ENCODE results near the gene CTCF.
A peak's percentile ranks its signal among the peaks of the same experiment; 100 is the strongest.

CTCF gene

DNA sequence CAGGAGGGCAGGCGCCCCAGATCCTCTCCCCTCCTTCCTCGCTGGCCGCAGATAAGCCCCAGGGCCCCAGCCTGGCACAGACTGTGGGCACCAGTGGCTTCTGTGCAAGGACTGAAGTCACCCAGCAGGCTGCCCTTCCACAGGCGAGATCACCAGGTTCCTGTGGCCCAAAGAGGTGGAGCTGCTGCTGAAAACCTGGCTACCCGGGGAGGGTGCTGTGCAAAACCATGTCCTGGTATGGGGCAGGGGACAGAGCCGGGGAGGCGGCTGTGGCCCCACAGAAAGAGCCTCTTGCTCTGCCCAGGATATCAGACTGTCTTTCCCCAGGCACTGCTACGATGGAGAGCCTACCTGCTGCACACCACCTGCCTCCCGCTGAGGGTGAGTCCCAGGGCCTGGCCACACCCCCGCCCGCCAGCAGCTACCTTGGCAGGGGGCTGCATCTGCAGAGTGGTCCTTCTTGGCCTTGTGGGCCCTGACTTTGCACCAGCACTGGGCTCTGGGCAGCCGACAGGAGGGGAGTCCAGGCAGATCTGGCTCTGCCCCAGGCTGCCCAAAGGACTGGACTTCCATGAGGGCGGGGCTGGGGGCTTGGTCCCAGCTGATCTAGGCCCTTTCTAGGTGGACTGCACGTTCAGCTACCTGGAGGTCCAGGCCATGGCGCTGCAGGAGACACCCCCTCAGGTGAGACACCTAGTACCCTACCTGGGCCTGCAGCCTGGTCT, 83.2 kb downstream of the CTCF start:
- no peak overlapping the region for H3K4me3 ChIP-seq (ENCODE audit: low read length)
- no peak for DNase-seq

DNA sequence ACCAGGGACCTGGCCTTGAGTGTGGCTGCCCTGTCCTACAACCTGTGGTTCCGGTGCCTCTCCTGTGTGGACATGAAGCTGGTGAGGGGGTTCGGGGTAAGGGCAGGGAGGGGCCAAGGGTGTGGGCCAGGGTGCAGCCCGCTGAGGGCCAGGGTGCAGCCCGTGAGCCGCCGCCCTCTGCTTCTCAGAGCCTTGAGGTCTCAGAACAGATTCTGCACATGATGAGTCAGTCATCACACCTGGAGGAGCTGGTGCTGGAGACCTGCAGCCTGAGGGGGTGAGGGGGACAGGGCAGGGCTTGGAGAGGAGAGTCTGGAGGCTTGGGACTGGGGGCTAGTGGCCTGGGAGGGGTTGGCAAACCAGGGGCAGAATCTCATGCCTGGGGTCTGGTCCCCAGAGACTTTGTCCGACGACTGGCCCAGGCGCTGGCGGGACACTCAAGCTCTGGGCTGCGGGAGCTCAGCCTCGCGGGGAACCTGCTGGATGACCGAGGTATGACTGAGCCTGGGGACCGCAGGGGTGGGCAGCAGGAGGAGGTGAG, 84.9 kb downstream of the CTCF start:
- DNase-seq: no peak
- no peak overlapping the region for H3K56ac ChIP-seq (ENCODE audit: low read length)
- no peak overlapping the region for H3K27ac ChIP-seq (ENCODE audit: low read depth, low read length)
- no peaks in the 10 kb centered on the region for H3K27me3 ChIP-seq (ENCODE audit: insufficient read depth, low read length, poor library complexity)
- H3K4ac ChIP-seq (ENCODE audit: low read depth, low read length): no peak overlapping the region
- no CpG with 5 or more reads among the region's 15 CpGs for WGBS (ENCODE audit: extremely low coverage, insufficient coverage, low lambda C conversion rate)
- no peak overlapping the region for H4K5ac ChIP-seq (ENCODE audit: low read length)
- no peak overlapping the region for H2BK120ac ChIP-seq (ENCODE audit: low read depth, low read length)
- H3K23ac ChIP-seq (ENCODE audit: low read length): no peak overlapping the region
- no peak overlapping the region for H4K8ac ChIP-seq (ENCODE audit: low read depth, low read length)
- no peak overlapping the region for H3K9ac ChIP-seq (ENCODE audit: low read length)
- no peak overlapping the region for H3K4me2 ChIP-seq (ENCODE audit: low read length)
- no peak overlapping the region for H3K4me3 ChIP-seq (ENCODE audit: low read length)
- H2BK15ac ChIP-seq (replicated peaks; ENCODE audit: low read depth): no peak overlapping the region
- no peak overlapping the region for H2BK5ac ChIP-seq (ENCODE audit: low read length)
- peaks cover 2% of the 10 kb centered on the region for H3K4me1 ChIP-seq (ENCODE audit: control insufficient read depth, low read depth, low read length)
- H3K36me3 ChIP-seq (ENCODE audit: control insufficient read depth, insufficient read depth, low read length): no peaks in the 10 kb centered on the region
- H2AK5ac ChIP-seq (ENCODE audit: low read length): no peak overlapping the region
- H3K79me2 ChIP-seq (ENCODE audit: control insufficient read depth, insufficient read depth, low read length): no peaks in the 10 kb centered on the region
- no peak overlapping the region for H3K18ac ChIP-seq (ENCODE audit: low read length)
- H3K79me1 ChIP-seq (ENCODE audit: low read length): no peaks in the 10 kb centered on the region

More for the DNA sequence above, 83.2 kb downstream of the CTCF start:
- no peak overlapping the region for H2BK120ac ChIP-seq (ENCODE audit: low read depth, low read length)
- H3K79me1 ChIP-seq (ENCODE audit: low read length): no peaks in the 10 kb centered on the region
- no peak overlapping the region for H2BK15ac ChIP-seq (replicated peaks; ENCODE audit: low read depth)
- peaks cover 2% of the 10 kb centered on the region for H3K4me1 ChIP-seq (ENCODE audit: control insufficient read depth, low read depth, low read length)
- no peak overlapping the region for H2AK5ac ChIP-seq (ENCODE audit: low read length)
- peak overlapping the region; percentile 10 for H3K9ac ChIP-seq (ENCODE audit: low read length)
- H3K4me2 ChIP-seq (ENCODE audit: low read length): no peak overlapping the region
- no peak overlapping the region for H3K4ac ChIP-seq (ENCODE audit: low read depth, low read length)
- WGBS (ENCODE audit: extremely low coverage, insufficient coverage, low lambda C conversion rate): no CpG with 5 or more reads among the region's 15 CpGs
- no peak overlapping the region for H3K56ac ChIP-seq (ENCODE audit: low read length)
- H4K5ac ChIP-seq (ENCODE audit: low read length): no peak overlapping the region
- H4K8ac ChIP-seq (ENCODE audit: low read depth, low read length): no peak overlapping the region
- no peak overlapping the region for H3K23ac ChIP-seq (ENCODE audit: low read length)
- no peaks in the 10 kb centered on the region for H3K36me3 ChIP-seq (ENCODE audit: control insufficient read depth, insufficient read depth, low read length)
- H3K27ac ChIP-seq (ENCODE audit: low read depth, low read length): no peak overlapping the region
- H3K18ac ChIP-seq (ENCODE audit: low read length): no peak overlapping the region
- H2BK5ac ChIP-seq (ENCODE audit: low read length): no peak overlapping the region
- no peaks in the 10 kb centered on the region for H3K27me3 ChIP-seq (ENCODE audit: insufficient read depth, low read length, poor library complexity)
- H3K79me2 ChIP-seq (ENCODE audit: control insufficient read depth, insufficient read depth, low read length): no peaks in the 10 kb centered on the region

DNA sequence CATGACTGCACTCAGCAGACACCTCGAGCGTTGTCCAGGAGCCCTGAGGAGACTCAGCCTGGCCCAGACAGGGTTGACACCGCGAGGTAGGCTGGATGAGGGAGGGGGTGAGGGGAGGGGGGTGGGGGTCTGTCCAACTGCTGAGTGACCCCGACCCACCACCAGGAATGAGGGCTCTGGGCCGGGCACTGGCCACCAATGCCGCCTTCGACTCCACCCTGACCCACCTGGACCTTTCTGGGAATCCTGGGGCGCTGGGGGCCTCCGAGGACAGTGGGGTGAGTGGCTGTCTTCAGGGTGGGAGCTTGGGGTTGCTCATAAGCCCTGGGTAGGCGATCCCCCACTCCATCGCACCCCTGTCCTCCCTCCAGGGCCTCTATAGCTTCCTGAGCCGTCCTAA, 85.4 kb downstream of the CTCF start:
- H3K18ac ChIP-seq (ENCODE audit: low read length): no peak overlapping the region
- peaks cover 2% of the 10 kb centered on the region for H3K4me1 ChIP-seq (ENCODE audit: control insufficient read depth, low read depth, low read length)
- no peaks in the 10 kb centered on the region for H3K79me1 ChIP-seq (ENCODE audit: low read length)
- no peaks in the 10 kb centered on the region for H3K79me2 ChIP-seq (ENCODE audit: control insufficient read depth, insufficient read depth, low read length)
- H2BK120ac ChIP-seq (ENCODE audit: low read depth, low read length): no peak overlapping the region
- H3K4me2 ChIP-seq (ENCODE audit: low read length): no peak overlapping the region
- H3K9ac ChIP-seq (ENCODE audit: low read length): no peak overlapping the region
- no peak overlapping the region for H3K4ac ChIP-seq (ENCODE audit: low read depth, low read length)
- H4K8ac ChIP-seq (ENCODE audit: low read depth, low read length): no peak overlapping the region
- no peak overlapping the region for H3K23ac ChIP-seq (ENCODE audit: low read length)
- no peak overlapping the region for H2BK15ac ChIP-seq (replicated peaks; ENCODE audit: low read depth)
- no peak overlapping the region for H3K4me3 ChIP-seq (ENCODE audit: low read length)
- H4K5ac ChIP-seq (ENCODE audit: low read length): no peak overlapping the region
- no peak overlapping the region for H3K27ac ChIP-seq (ENCODE audit: low read depth, low read length)
- H3K36me3 ChIP-seq (ENCODE audit: control insufficient read depth, insufficient read depth, low read length): no peaks in the 10 kb centered on the region
- H3K27me3 ChIP-seq (ENCODE audit: insufficient read depth, low read length, poor library complexity): no peaks in the 10 kb centered on the region
- no peak overlapping the region for H2BK5ac ChIP-seq (ENCODE audit: low read length)
- DNase-seq: no peak
- WGBS (ENCODE audit: extremely low coverage, insufficient coverage, low lambda C conversion rate): no CpG with 5 or more reads among the region's 13 CpGs
- H2AK5ac ChIP-seq (ENCODE audit: low read length): no peak overlapping the region
- H3K56ac ChIP-seq (ENCODE audit: low read length): no peak overlapping the region

DNA sequence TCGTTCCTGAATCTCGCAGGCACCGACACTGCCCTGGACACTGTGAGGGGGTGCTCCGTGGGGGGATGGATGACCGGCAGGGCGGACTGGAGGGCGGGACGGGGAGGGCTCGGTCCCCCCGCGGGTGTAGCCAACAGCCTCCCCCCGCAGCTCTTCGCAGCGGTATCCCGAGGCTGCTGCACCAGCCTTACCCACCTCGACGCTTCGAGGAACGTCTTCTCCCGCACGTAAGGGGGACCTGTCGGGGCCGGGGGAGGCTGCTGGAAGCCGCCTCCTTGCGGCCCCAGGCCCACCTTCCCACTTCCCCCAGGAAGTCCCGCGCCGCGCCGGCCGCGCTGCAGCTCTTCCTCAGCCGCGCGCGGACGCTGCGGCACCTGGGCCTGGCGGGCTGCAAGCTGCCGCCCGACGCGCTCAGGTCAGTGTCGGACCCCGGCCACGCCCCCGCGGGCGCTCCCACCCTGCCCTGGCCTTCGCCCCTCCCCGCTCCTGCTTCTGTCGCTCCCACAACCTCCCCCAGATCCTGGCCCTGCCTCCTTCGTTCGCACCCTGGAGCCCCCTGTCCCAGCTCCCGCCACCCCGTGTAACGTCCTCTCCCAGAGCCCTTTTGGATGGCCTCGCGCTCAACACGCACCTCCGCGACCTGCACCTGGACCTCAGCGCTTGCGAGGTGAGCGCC, 85.9 kb downstream of the CTCF start:
- no peaks in the 10 kb centered on the region for H3K79me1 ChIP-seq (ENCODE audit: low read length)
- no peak for DNase-seq
- no peak overlapping the region for H3K27ac ChIP-seq (ENCODE audit: low read depth, low read length)
- H4K5ac ChIP-seq (ENCODE audit: low read length): no peak overlapping the region
- H3K9ac ChIP-seq (ENCODE audit: low read length): no peak overlapping the region
- no peaks in the 10 kb centered on the region for H3K79me2 ChIP-seq (ENCODE audit: control insufficient read depth, insufficient read depth, low read length)
- H3K4me3 ChIP-seq (ENCODE audit: low read length): no peak overlapping the region
- H3K23ac ChIP-seq (ENCODE audit: low read length): no peak overlapping the region
- no peaks in the 10 kb centered on the region for H3K27me3 ChIP-seq (ENCODE audit: insufficient read depth, low read length, poor library complexity)
- no peak overlapping the region for H3K4ac ChIP-seq (ENCODE audit: low read depth, low read length)
- H2BK15ac ChIP-seq (replicated peaks; ENCODE audit: low read depth): no peak overlapping the region
- no peak overlapping the region for H3K18ac ChIP-seq (ENCODE audit: low read length)
- no CpG with 5 or more reads among the region's 65 CpGs for WGBS (ENCODE audit: extremely low coverage, insufficient coverage, low lambda C conversion rate)
- H2AK5ac ChIP-seq (ENCODE audit: low read length): no peak overlapping the region
- no peak overlapping the region for H2BK120ac ChIP-seq (ENCODE audit: low read depth, low read length)
- H3K4me1 ChIP-seq (ENCODE audit: control insufficient read depth, low read depth, low read length): peaks cover 2% of the 10 kb centered on the region
- no peak overlapping the region for H3K56ac ChIP-seq (ENCODE audit: low read length)
- H4K8ac ChIP-seq (ENCODE audit: low read depth, low read length): no peak overlapping the region
- no peaks in the 10 kb centered on the region for H3K36me3 ChIP-seq (ENCODE audit: control insufficient read depth, insufficient read depth, low read length)
- no peak overlapping the region for H3K4me2 ChIP-seq (ENCODE audit: low read length)
- H2BK5ac ChIP-seq (ENCODE audit: low read length): no peak overlapping the region

DNA sequence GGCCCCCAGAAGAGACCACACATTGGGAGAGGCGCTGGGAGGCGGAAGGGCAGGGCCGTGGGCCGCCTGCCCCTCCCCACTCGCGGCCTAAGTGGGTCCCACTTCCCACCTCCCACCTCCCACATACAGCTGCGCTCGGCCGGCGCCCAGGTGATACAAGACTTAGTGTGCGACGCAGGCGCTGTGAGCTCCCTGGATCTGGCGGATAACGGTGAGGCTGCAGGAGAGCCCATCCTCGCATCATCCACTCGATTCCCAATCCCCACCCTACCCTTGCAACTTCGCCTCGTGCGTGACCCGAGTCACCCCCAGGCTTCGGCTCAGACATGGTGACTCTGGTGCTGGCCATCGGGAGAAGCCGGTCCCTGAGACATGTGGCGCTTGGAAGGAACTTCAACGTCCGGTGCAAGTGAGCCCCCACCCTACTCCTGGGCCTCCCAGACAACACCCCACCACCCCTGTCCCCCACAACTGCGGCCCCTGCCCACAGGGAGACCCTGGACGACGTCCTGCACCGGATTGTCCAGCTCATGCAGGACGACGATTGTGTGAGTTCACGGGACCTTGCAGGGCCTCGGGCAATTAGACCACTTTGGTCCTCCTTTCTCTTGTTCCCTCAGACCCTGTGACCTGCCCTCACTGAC, 86.6 kb downstream of the CTCF start:
- no CpG with 5 or more reads among the region's 35 CpGs for WGBS (ENCODE audit: extremely low coverage, insufficient coverage, low lambda C conversion rate)
- H4K5ac ChIP-seq (ENCODE audit: low read length): no peak overlapping the region
- no peak overlapping the region for H3K4me3 ChIP-seq (ENCODE audit: low read length)
- H3K4me1 ChIP-seq (ENCODE audit: control insufficient read depth, low read depth, low read length): peaks cover 2% of the 10 kb centered on the region
- no peak for DNase-seq
- H3K4me2 ChIP-seq (ENCODE audit: low read length): peak overlapping the region; percentile 22
- H3K18ac ChIP-seq (ENCODE audit: low read length): no peak overlapping the region
- H3K27ac ChIP-seq (ENCODE audit: low read depth, low read length): no peak overlapping the region
- H3K79me2 ChIP-seq (ENCODE audit: control insufficient read depth, insufficient read depth, low read length): no peaks in the 10 kb centered on the region
- H3K27me3 ChIP-seq (ENCODE audit: insufficient read depth, low read length, poor library complexity): no peaks in the 10 kb centered on the region
- H2BK5ac ChIP-seq (ENCODE audit: low read length): no peak overlapping the region
- H4K8ac ChIP-seq (ENCODE audit: low read depth, low read length): no peak overlapping the region
- H2BK15ac ChIP-seq (replicated peaks; ENCODE audit: low read depth): no peak overlapping the region
- H2BK120ac ChIP-seq (ENCODE audit: low read depth, low read length): no peak overlapping the region
- no peak overlapping the region for H3K56ac ChIP-seq (ENCODE audit: low read length)
- H3K23ac ChIP-seq (ENCODE audit: low read length): no peak overlapping the region
- H3K4ac ChIP-seq (ENCODE audit: low read depth, low read length): no peak overlapping the region
- H3K36me3 ChIP-seq (ENCODE audit: control insufficient read depth, insufficient read depth, low read length): no peaks in the 10 kb centered on the region
- H3K79me1 ChIP-seq (ENCODE audit: low read length): no peaks in the 10 kb centered on the region
- H3K9ac ChIP-seq (ENCODE audit: low read length): no peak overlapping the region
- H2AK5ac ChIP-seq (ENCODE audit: low read length): no peak overlapping the region

All from mesendoderm (in vitro differentiated cells).